HG03558 (cell line): Measurements from ENCODE around the gene TSHZ1.
A peak's percentile ranks its signal among the peaks of the same experiment; 100 is the strongest.

ENCODE experiments used
- ATAC-seq: cut with Tn5 transposase; IDR thresholded peaks from one replicate; pipeline ENCODE4 v1.9.1; 2021; ENCODE audit warnings: moderate number of reproducible peaks; ENCODE audit not compliant: unreplicated experiment; ENCODE audit errors: extremely low read depth

The TSHZ1 gene

GRCh38 chr18:75206452-75207309, 3.9 kb upstream of the TSHZ1 start:
- no peak for ATAC-seq

GRCh38 chr18:75207310-75208154, 3.1 kb upstream of the TSHZ1 start:
- no peak for ATAC-seq

GRCh38 chr18:75208155-75208835, 2.3 kb upstream of the TSHZ1 start:
- peak; percentile 0 for ATAC-seq

- peak; percentile 17 for ATAC-seq
Observed at GRCh38 chr18:75208836-75209128, 1.8 kb upstream of the TSHZ1 start.

DNA sequence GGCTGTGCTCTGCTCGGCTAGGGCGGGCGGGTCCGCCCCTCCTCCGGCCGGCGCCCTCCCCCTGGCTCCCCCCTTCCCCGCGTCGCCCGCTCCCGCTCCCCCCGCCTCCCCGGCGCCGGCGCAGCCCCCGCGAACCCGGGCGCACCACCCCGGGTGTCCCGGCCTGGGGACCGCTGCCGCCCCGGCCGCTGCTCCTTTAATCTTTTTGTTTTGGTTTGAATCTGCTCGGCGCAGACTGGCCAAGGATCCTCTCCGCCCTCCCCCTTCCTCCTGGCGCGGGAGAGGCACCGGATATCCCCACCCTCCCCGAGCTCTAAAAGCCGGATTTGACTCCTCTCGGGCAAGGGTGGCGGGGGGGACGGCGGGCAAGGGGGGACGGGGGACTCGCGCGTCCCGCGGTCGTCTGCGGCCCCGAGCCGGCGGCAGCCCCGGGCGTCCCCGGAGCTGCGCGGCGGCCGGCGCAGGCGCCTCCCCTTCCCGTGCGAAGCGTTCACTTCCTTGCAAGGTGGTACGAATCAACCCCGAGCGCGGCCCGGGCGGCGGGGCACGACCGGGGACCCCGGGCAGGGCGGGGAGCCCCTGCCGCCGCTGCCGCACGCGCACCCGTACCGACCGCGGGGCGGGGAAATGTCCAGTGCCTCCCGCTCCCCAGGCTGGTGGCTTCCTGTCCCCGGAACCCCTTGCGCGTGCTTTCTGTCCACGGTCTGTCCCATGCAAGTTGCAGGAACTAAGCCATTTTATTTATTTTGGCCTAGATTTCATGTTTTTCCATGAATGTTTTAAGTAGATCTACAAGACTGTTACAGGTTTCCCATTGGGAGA, 1.3 kb upstream of the TSHZ1 start, which contains the start of gene PTGR3:
Gene PTGR3, minus strand, starts transcription at position 11 of the 822 bp plus-strand sequence. CDS start 81 bp downstream, outside the sequence.
- ATAC-seq, result peak; percentile 20

- ATAC-seq, result no peak
Observed at GRCh38 chr18:75209951-75210258, 692 bp upstream of the TSHZ1 start.

DNA sequence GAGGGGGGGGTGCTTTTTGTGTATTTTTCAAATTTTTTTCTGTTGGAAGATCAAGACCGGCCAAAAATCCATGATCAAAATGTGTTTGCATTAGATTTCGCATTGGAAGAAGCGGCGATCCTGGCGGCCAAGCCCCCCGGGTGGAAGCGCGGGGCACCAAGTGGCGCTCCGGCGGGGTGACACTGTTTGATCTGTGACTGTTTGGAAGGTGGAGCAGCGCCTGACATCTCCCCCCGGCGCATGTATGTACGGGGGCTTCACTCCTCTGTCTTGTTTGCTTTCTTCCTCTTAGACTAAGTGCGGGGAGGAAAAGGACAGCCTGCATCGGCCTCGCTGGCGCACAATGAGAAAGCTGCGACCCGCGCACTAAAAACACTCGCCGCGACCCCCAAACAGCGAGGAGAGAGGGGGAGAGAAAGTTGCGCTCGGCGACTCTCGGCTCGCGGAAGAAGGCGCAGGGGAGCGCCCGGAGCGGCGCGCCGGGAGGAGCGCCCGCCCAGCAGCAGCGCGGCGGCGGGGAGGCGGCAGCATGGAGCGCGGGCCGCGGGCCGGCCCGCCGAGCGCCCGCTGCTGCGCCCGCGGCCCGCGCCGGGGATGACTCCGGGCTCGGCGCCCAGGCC, 515 bp downstream of the TSHZ1 start:
- no peak for ATAC-seq

DNA sequence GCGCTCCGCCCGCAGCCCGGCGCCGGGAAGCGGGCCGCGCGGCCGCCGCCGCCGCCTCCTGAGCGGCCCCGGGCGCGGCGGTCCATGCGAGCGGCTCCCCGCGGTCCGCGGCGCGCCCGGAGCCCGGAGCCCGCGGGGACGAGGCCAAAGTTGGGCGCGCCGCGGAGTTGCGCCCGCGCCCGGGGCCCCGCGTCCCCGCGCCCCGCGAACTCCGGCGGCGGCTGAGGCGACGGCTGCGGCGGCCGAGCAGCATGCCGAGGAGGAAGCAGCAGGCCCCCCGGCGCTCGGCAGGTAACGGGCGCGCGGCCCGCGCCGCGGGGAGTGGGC, 992 bp downstream of the TSHZ1 start:
- no peak for ATAC-seq

- no peak for ATAC-seq
Observed at GRCh38 chr18:75211953-75212750, 1.6 kb downstream of the TSHZ1 start.

DNA sequence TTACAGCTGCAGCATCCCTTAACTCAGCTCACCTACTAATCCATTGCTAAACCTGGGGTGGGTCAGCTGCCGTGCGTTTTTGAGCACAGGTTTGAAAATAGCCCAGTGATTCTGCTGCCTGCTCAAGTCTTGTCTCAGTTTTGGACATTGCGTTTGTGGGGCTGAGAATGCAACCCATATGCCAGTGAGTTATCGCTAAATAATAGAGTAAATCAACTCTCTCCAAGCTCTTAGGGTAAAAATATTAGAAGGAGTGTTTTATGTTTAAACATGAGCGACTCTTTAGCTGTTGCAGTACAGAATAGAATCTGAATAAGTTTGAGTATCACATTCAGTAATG, 2.1 kb downstream of the TSHZ1 start:
- ATAC-seq, result no peak

GRCh38 chr18:75213611-75214331, 3.2 kb downstream of the TSHZ1 start:
- no peak for ATAC-seq

GRCh38 chr18:75214332-75214690, 3.7 kb downstream of the TSHZ1 start:
- ATAC-seq, result no peak

DNA sequence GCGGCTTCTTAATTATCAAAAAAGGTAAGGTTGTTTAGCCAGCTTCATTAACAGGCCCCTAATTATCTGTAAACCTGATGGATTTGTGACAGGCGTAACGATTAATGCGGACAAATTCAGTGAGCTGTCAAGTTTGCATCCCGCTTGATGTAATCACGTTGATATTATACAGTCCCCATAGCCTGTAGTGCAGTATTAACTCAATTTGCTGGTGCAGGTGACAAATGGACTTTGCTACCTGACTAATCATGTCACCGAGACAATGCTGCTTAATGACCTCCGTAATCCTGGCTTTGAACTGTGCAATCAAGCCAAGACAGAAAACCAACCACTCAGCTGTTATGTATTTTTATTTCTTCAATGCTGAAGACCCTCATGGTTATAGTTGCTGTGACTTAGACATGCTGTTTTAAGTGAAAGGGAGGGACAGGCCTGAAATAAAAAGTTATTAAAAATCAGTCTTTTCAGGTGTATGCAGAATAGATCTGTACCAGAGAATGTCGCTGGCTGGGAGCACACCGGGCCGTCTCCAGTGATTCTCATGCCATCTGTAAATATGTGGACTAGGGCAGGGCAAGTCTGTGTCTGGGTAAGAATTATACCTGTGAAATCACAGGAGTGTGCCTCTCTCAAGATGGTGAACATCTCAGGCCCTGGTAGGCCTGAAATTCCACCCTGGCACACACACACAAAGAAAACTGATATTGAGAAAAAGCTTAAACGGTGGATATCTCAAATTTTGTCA, 4.3 kb downstream of the TSHZ1 start:
- no peak for ATAC-seq

DNA sequence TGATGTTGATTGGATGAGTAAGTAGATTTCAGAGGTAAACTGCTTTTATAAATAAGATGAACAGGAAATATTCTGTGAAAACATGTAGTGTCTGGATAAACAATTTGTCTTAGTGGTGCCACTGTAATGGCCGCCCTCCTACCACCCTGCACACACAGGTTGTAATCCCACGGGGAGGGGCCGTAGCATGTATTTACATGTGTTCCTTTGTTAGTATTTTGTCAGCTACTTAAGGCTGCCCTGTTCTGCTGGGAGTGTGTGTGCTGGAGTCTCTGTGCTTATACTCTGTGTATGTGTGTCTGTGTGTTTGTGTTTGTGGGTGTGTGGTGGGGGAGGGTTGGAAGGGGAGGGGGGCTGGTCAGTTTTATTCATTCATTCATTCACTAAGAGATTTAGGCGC, 5.1 kb downstream of the TSHZ1 start:
- ATAC-seq, result no peak

GRCh38 chr18:75216212-75216910, 5.8 kb downstream of the TSHZ1 start:
- no peak for ATAC-seq

DNA sequence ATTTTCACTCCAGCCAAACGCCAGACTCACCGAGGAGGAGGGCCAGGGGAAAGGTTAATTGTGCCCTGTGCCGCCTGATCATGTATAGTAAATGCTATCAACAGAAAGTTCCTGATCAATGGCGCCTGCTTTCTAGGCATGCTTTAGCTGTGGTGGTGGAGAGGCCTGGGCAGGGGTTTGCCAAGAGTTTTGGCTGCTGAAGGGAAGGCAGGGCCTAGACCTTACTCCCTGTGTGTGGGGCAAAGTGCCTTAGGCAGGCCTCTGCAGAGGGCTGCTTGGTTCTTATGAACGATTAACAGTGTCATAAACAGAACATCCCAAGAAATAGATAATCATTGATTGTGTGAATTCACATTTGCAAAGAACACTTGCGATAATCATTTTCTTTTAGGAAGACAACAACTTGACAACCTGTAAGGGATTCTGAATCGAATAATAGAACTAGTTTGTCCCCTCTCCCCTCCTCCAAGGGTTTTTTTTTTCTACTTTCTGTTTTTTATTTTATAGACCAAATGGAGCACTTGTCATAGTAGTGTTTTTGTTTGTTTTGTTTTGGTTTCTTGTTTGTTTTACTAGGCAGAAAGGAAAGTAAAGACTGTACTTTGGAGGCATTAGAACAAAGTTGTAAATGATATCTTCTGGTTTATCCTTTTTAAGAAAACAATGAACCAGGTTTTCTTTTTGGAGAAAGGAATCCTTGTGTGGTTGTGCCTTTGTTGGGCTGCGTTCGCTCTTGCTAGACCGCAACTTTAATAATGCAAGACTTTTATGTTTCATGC, 6.5 kb downstream of the TSHZ1 start:
- ATAC-seq, result no peak
